K562 (cell line): ENCODE measurements around the gene KLHL22. TPM values are rescaled to one million over a fixed set of nuclear protein-coding genes. Genes with fewer than 3 reads are reported as not detected.

Experiments
- AFF1 ChIP-seq, 2 experiments: fragments of 450-650 bp; IDR thresholded peaks; 2 replicates each; pipeline ENCODE4 v1.6.1; 2018; ENCODE audit warnings: mild to moderate bottlenecking in 2 of 2, low read depth in 1 of 2; ENCODE audit not compliant: partially characterized antibody in 2 of 2
- ATF2 ChIP-seq: sonication (generic); formaldehyde crosslinking; IDR thresholded peaks from 2 replicates; pipeline ENCODE4 v1.8.1; 2022; ENCODE audit warnings: missing genetic modification reagents
- BHLHE40 ChIP-seq: IDR thresholded peaks from 2 replicates; pipeline ENCODE4 v1.6.1; 2011; ENCODE audit warnings: low read length, improper control_type of control experiment
- CHAMP1 ChIP-seq: fragments of 450-650 bp; IDR thresholded peaks from 2 replicates; pipeline ENCODE4 v1.6.1; 2016; ENCODE audit warnings: mild to moderate bottlenecking
- CTCF ChIP-seq, 3 experiments: IDR thresholded peaks in 2 of 3; conservative IDR thresholded peaks in 1 of 3; 2 replicates each; pipeline ENCODE4 v1.5.1; 2011 to 2012; ENCODE audit warnings: low read length in 3 of 3, mild to moderate bottlenecking in 3 of 3, control low read depth in 2 of 3, improper control_type of control experiment in 1 of 3, inconsistent platforms in 1 of 3, low read depth in 1 of 3, mixed read lengths in 1 of 3, moderate library complexity in 1 of 3; ENCODE audit not compliant: insufficient read depth in 2 of 3
- FOXA3 ChIP-seq, 2 experiments: fragments of 450-650 bp in 1 of 2; sonication (generic) in 1 of 2; formaldehyde crosslinking; IDR thresholded peaks in 1 of 2; conservative IDR thresholded peaks in 1 of 2; 2 replicates each; pipeline versions ENCODE4 v1.4.0 to v1.8.0; 2020 to 2022; ENCODE audit warnings: mild to moderate bottlenecking in 2 of 2, missing genetic modification reagents in 1 of 2
- HBP1 ChIP-seq: fragments of 450-650 bp; formaldehyde crosslinking; IDR thresholded peaks from 2 replicates; pipeline ENCODE4 v1.4.0; 2022; ENCODE audit warnings: missing genetic modification characterization
- HNRNPL ChIP-seq: fragments of 200-400 bp; formaldehyde crosslinking; IDR thresholded peaks from 2 replicates; pipeline ENCODE4 v1.6.1; 2017; ENCODE audit warnings: low read depth, mild to moderate bottlenecking, low read length
- MAZ ChIP-seq, 2 experiments: fragments of 450-650 bp in 1 of 2; sonication (generic) in 1 of 2; formaldehyde crosslinking; IDR thresholded peaks in 1 of 2; conservative IDR thresholded peaks in 1 of 2; 2 replicates each; pipeline versions ENCODE4 v1.4.0 to v1.5.0; 2020; ENCODE audit warnings: mild to moderate bottlenecking in 1 of 2, missing genetic modification reagents in 1 of 2
- MIER1 ChIP-seq: fragments of 450-650 bp; IDR thresholded peaks from 2 replicates; pipeline ENCODE4 v1.6.1; 2016; ENCODE audit warnings: antibody characterized with exemption, mild to moderate bottlenecking, low read depth
- MTF1 ChIP-seq: fragments of 250-450 bp; sonication (Bioruptor Pico); IDR thresholded peaks from 2 replicates; pipeline ENCODE4 v1.9.0; 2021; ENCODE audit warnings: moderate library complexity, mild to moderate bottlenecking, inconsistent platforms, borderline replicate concordance
- PHF20 ChIP-seq: fragments of 450-650 bp; IDR thresholded peaks from 2 replicates; pipeline ENCODE4 v1.6.1; 2018; ENCODE audit not compliant: partially characterized antibody
- ZNF143 ChIP-seq: sonication (generic); formaldehyde crosslinking; IDR thresholded peaks from 2 replicates; pipeline ENCODE4 v1.9.0; 2022; ENCODE audit warnings: mild to moderate bottlenecking, missing genetic modification reagents
- polyA plus RNA-seq, 8 experiments: library from polyadenylated mRNA; depleted of rRNA in 4 of 8; stranded (reverse) in 5 of 8; unstranded in 3 of 8; fragments of >200 nt; fragmentation: Nextera tagmentation in 2 of 8; fragmentation: Illumina TruSeq in 1 of 8; extraction: Ambion mirVana in 2 of 8; extraction: Trizol in 1 of 8; gene quantifications; 2 replicates each; pipeline versions ENCODE4 v1.2.1 to v1.2.3, GENCODE V29; 2011 to 2014; ENCODE audit warnings: inconsistent platforms in 1 of 8, missing spikeins in 1 of 8
- total RNA-seq, 7 experiments: library from RNA; depleted of rRNA in 6 of 7; stranded (reverse); fragments of >200 nt in 6 of 7; fragmentation: Illumina TruSeq in 2 of 7; extraction: Trizol in 2 of 7; gene quantifications; 2 replicates each; pipeline versions ENCODE4 v1.2.1 to v1.2.3, GENCODE V29; 2011 to 2021; ENCODE audit warnings: low replicate concordance in 1 of 7

Gene KLHL22
- total and polyA plus RNA-seq, 9 of the 15 experiments (the other 6 are each of a cell fraction or from before 2014, with no cell fraction given): 1.3 to 25.6 (median 15.2) TPM

GRCh38 chr22:20430720-20431510, 64.7 kb downstream of the KLHL22 start (continued):
- no peak for TF ChIP-seq AFF1 (IDR thresholded peaks at IDR 0.05; ENCODE audit: low read depth in 1 of 2, partially characterized antibody in 2 of 2)
- 0 out of 2 replicates have a peak, but pooled peaks have one; percentile 37 for TF ChIP-seq HBP1 (CRISPR knock-in tag)
- peak; percentile 25 to 49 (median 33); a peak in 3 of 6 replicates for TF ChIP-seq CTCF (IDR thresholded peaks at IDR 0.05 in 2 of 3, conservative IDR thresholded peaks at IDR 0.05 in 1 of 3; ENCODE audit: insufficient read depth in 2 of 3, low read depth in 1 of 3, low read length in 3 of 3)
- peak; percentile 98 for TF ChIP-seq HNRNPL
- 0 out of 4 replicates have a peak, but pooled peaks of 1 of the 2 experiments have one; percentile 26 for TF ChIP-seq MAZ (CRISPR knock-in tag; conservative IDR thresholded peaks at IDR 0.05 in 1 of 2, IDR thresholded peaks at IDR 0.05 in 1 of 2)
- TF ChIP-seq ZNF143 (CRISPR knock-in tag): peak; percentile 58; the same call in 1 of the 2 replicates
- peak; percentile 23; the same call in 1 of the 2 replicates for TF ChIP-seq BHLHE40
- TF ChIP-seq MTF1 (CRISPR knock-in tag): peak; percentile 13; the same call in 1 of the 2 replicates
- TF ChIP-seq ATF2 (CRISPR knock-in tag): peak; percentile 50; the same call in 1 of the 2 replicates
- peak in 1 of 2 experiments; percentile 84; a peak in 1 of 4 replicates for TF ChIP-seq FOXA3 (CRISPR knock-in tag; conservative IDR thresholded peaks at IDR 0.05 in 1 of 2, IDR thresholded peaks at IDR 0.05 in 1 of 2)
- TF ChIP-seq MIER1: no peak
- no peak for TF ChIP-seq PHF20
- no peak for TF ChIP-seq CHAMP1
